GM21576 (cell line): Measurements from ENCODE around the gene KNCN.

Experiments
- ATAC-seq: cut with Tn5 transposase; IDR thresholded peaks from one replicate; pipeline ENCODE4 v1.9.1; 2021; ENCODE audit warnings: mild to moderate bottlenecking, moderate library complexity; ENCODE audit not compliant: unreplicated experiment

The KNCN gene

DNA sequence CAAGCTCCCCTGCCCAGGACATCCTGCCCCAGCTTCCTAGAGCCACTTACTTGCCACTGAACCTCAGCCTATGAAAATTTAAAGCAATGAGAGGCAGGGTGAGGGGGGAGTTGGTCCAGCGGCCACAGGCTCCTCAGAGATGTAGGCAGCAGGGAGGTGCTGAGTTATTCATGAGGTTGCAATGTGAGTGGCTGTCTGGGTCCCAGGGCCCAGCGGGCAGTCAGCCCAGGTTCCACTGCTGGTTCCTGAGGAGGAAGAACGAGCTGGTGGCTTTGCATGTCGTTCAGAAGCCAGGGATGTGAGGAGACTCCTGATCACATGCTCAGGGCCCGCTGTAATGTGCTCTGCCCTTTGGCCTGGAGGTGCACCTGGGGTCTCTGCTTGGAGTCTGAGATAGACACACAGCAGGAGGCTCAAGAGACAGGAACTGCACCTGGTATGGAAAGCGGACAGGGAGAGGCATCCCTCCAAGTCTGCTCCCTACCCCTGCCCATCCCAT lies at the start of gene KNCN:
TSS of gene KNCN (minus strand) at position 51 of the 499 bp plus-strand sequence. CDS start 432 bp downstream, outside the sequence.
- ATAC-seq = no peak

DNA sequence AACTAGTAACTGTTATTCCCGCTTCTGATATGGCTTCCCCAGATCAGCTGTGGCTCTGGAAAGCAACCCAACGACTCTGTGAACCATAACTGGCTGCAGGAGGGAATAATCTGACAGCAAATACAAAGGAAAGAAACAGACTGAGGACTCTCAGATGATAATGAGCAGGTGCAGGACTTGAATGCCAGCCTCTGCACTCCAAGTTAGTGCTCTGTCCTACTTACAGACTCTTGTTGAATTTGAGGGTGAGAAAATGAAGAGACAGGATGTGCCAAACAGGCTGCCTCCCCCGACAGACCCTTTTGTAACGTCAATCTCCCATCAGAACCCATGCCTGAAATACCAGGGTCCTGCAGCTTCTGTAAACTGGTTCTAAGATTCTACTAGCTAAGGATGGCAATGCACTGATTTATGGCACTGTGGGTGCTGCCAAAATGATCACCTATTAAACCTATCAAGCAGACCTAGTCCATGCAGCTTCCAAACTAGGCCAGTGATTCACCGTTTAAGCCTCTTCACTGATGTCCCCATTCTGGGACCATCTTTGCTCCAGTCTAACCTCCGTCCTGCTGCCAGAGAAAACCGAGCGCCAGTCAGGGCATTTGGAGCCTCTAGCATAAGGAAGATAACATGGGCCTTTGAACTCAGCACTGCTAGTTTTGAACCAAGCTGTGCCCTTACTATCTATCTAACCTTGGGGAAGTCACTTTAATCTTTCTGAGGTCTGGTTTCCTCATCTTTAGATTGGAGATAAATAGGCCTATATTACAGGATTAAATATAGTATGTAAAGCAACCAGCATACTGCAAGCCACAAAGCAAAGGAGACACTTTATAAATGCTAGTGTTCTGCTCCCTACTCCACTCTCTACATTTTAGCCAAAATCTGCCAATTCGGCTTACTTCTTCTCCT lies 47.9 kb upstream of the KNCN start:
- no peak for ATAC-seq

DNA sequence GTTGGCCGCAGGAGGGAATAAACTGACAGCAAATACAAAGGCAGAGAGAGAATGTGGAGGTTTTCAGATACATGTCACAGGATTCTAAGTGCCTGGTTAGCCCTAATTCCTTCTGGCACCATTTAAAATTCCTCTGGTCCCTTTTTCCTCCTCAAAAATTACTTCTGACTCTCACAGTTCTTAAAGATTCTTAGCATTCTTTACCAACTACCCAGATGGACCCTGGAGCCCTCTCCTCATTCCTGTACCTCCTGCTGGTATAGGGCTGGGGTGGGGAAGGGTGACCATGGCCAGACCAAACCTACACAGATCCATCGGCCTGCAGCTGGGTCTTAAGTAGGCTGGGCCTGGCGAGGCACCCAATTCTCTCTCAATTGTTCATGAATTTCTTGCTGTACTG lies 45.4 kb upstream of the KNCN start:
- ATAC-seq = no peak

DNA sequence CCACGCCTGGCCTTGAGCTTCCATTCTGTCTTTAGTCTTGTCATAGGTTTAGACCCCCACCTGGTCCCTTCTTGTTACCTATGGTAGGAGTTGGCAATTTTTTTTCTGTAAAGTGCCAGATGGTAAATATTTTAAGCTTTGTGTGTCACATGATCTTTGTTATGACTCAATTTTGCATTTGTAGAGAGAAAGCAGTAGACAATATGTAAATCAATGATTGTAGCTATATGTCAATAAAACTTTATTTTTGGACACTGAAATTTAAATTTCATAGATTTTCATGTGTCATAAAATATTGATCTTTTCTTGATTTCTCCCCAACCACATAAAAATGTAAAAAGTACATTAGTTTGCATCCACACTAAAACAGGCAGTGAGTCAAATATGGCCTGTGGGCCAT lies 44.6 kb upstream of the KNCN start:
- ATAC-seq = no peak

DNA sequence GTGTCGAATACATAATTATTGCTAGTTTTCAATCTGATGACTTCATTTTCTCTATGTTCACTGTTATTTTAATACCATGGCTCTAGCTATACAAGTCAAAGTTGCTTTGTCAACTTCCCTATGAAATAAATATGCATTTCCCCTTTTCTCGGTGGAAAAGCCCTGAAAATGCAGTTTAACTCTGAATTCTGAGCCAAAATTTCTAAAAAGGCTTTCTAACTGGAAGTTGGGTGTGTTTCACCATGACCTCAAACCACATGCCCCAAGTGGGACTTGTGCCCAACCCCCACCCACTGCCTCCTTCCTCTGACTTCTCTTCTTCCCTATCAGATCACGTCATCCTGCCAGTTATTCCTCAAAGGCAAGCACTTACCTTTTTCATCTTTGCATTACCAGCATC lies 43.7 kb upstream of the KNCN start:
- ATAC-seq = no peak

DNA sequence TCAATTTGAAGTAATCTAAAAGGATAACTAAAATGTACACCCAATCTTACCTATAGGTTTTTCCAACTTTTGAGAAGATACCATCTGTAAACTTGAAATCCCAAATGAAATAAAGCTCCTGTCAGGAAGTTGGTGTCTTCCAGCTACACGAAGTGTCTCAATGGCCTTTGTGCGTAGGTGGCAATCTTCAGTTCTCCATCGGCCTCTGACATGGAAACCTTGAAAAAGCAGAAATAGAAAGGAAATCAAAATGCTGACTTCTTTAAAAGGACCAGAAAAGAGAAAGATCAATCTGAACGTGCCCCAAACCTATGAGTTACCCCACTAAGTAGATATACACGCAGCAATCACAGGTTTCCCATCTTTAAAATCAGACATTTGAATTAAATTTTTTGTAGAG lies 42.6 kb upstream of the KNCN start:
- no peak for ATAC-seq

DNA sequence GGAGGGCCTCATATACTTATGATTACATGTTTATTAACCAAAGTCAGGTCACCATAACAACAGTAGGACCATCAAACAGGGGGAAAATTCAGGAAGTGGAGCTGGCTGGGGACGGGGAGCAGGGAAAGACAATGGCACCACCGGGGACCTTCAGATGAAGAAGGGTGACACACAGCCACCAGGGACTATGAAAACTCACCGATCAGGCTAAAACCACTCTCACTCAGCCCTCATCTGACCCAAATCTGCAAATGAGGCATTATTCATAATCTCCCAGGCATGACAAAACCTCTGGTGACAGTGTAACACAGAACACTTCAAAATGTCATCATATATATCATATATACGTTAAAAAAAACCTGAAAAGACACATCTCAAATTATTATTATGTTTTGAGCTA lies 41.4 kb upstream of the KNCN start:
- no peak for ATAC-seq

DNA sequence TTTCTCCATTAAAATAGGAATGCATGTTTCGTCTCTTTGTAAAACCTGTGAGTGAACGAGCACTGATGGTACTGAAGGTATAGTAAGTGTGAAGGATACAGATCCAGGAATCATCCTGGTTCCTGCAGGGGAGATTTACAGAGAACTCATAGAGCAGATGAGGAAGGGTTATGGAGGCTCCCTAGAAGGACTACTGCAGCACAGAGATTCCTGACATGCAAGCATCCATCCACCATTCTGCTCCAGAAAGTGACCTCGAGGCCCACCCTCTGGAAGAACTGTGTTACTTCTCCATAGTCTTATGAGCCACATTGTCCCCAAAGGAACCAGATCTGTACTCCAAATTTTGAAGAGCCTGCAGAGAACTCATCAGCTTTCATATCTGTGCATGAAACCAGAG lies 38.1 kb upstream of the KNCN start:
- no peak for ATAC-seq

DNA sequence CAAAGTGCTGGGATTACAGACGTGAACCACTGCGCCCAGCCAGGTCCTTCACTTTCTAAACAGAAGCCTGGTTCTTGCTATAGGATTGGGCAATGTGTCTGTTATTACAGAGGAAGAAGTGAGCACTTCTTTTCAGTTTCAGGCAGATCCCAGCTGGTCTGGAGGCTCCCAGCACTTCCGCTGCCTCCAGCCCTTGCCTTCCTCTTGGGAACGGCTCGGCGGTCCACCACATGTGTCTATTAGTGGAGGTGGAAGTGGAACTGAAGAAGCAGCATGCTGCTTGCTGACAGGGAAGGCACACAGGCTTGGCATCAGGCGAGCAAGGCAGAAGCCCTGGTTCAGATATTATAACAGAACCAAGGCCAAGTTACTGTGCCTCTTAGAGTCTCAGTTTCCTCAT lies 35.6 kb upstream of the KNCN start:
- ATAC-seq = no peak

DNA sequence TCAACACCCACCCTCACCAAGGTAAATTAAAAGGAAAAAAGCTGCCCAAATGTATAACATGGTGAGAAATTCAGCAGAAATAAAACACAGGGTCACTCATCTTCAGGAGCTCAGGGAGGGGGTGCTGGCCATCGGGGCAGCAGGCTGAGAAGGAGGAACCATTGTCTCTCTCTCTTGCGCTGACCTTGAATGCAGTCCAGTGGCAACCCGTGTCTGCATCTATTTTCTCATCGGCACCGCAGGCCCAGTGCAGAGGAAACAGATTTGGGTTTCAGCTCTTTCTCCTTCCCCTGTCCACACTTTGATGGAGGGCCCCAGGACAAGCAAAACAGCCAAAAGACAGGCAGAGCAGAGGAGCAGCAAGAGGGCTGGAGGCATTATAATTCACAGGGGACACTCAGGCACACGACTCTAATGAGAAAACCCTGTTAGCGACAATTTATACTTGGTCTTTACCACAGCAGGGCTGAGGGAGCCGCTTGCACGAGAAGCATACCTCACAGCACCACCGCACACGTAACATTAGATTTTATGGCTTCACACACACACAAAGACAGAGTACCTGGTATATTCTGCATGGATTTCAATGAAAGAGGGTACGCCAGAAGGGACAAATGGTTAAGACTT lies 34.0 kb upstream of the KNCN start:
- no peak for ATAC-seq

DNA sequence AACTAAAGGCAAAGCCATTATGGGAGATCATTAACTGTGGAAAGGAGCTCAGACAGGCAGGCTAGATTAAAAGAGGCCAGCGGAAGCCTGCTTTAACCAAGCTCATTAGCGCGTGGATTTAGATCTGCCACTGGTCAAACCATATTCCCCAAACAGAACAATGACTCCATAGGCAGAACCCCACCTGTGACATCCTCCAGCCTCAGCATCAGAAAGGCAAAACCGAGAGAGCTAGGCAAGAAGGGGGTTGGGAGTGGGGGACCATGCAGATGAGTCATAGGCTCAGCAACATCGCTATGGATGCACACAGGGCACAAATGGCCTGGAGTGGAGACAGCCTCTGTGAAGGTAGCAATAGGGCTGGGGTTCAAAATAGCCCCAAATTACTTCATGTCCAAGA lies 32.0 kb upstream of the KNCN start:
- no peak for ATAC-seq

DNA sequence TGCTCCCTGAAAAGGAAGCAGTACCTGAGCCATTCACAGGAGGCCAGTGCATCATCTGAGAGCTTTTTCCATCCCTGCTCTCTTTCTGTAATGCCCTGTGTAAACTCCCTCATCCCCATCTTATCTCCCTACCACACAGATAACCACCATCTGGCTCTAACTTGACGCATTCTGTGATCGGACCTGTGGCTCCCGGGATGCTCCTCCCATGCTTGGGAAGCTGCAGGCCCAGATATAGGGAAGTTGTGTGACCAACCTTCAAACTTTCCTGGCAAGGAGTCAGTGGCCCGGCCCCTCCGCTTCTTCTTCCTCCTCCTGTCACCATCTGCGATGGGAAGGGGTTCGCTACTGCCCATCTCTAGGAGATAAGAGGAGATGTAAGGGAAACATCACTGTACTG lies 31.5 kb upstream of the KNCN start:
- no peak for ATAC-seq

DNA sequence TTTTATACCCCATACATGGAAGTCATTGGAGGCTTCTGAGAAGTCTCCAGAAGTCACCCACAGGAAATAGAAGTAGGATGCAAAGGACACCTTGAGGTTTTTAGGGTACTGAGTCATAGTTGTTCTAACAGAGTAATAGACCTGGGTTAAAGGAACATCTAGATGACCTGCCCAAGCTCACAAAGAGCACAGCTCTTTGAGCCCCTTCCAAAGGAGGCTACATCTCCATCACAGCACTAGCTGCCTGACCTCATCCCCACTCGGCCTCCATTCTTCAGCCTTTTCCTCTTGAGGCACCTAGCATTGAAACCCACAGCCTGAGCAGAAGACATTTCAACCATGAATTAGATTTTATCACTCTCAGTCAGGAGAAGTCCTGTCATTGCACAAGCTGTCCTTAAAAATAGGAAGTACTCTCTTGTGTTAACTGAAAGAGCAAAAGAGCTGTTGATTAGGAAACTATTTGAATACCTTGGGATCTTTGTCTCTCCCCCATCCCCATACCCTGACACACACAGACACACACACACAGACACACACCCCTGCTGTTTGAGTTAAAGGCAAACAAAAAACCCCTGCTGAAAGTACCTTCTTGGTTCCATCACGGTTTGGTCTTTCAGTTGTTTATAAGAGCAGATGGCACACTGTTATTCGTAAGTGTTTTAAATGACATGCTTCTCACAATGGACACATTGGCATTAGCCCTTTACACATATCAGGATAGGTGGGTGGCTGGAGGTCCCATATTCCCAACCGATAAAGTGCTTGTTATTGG lies 30.4 kb upstream of the KNCN start:
- ATAC-seq = no peak

DNA sequence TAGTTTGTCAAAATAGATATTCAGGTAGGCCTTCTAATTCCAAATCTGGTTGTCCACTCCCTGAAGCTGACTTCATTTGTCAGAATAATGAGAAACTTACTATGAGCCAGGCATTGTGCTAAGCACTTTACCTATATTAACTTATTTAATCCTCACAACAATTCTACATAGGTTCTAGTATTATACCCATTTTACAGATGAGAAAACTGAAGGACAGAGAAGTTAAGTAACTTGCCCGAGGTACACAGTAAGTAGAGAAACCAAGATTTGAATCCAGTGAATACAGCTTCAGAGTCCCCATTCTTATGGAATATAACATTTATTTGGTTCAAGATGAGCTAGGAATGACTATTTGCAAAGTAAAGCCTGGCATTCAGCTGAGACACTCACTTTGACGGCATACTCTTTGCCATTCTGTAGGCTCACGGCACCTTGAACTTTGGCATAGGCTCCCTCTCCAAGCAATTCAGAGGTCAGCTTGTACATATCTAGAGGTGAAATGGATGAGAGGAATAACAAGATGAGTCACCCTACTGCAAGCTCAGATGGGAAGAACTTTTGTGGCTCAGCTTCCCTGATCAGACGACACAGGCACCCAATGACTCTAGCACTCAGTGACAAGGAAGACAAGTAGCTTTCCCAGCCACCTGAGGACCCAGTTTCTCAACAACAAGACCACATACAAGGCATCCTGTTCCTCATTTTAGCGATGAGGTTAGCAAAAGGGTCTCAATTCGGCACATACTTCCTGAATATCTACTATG lies 28.9 kb upstream of the KNCN start:
- no peak for ATAC-seq

DNA sequence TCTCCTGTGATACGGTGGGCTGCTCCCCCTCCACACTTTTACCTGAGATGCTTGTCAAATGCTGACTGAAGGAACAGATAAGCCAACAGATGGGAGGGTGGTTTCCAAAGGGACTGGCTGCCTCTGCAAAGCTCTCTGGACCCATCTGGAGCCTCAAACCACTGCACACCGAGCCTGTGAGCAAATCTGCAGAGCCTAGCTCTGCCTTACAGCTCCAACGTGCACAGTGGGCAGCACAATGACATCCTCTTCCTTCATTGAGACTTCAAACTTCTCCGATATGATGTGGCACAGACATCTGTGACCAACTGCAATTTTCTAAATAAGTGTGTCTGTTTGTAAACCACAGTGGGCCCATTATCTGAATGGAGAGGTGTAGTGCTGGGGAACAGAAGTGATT lies 26.2 kb upstream of the KNCN start:
- ATAC-seq = no peak

DNA sequence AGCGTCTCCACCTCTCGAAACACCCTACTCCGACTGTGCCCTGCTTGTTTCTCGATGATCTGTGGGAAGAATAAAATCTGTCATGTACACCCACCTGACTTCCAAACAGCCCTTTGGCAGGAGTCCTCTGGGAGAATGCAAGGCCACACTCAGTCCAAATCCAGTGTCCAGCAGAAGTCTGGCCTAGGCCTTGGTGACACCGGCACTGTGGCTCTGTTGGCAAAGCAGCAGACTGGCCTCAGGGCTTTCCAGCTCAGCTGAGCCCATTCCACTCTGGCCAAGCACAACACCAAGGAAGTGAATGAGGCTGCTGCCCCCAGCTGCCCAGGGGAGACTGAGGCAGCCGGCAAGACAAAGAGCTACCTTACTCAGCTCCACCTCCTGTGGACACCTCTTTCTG lies 25.1 kb upstream of the KNCN start:
- no peak for ATAC-seq

DNA sequence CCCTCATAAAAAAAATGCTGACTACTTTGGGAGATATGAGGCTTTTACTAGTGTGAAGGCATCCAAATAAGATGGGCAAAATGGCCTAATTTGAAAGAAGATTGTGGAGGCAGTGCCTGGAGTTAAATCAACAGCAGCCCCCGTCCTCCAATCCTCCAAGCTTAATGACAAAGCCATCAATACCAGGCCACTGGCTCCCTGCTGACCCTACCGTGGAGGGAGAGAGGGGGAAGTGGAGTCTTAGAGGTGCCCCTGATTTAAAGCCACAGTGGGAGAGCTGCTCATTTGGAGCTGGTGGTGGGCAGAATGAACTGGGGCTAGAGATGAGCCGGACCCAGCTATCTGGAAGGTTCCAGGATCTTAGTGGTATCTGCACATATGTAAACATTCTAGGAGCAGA lies 24.3 kb upstream of the KNCN start:
- no peak for ATAC-seq

DNA sequence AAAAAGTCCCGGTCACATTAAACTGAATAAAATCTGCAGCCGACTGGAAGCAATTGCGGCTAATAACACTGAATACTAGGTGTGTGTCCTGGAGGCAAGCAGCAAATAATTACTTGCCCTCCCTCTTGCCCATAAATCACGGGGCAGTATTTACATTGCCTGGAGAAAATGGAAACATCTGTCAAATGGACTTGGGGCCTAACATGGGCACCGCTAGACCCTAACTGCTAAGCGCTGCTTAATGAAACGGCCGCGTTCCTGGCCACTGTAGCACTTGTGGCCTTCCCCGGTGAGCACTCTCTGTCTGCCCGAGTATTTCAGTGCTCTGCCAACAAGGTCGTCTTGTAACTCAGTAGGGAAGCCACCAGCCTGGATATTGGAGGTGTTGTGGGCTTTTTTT lies 23.9 kb upstream of the KNCN start:
- no peak for ATAC-seq

DNA sequence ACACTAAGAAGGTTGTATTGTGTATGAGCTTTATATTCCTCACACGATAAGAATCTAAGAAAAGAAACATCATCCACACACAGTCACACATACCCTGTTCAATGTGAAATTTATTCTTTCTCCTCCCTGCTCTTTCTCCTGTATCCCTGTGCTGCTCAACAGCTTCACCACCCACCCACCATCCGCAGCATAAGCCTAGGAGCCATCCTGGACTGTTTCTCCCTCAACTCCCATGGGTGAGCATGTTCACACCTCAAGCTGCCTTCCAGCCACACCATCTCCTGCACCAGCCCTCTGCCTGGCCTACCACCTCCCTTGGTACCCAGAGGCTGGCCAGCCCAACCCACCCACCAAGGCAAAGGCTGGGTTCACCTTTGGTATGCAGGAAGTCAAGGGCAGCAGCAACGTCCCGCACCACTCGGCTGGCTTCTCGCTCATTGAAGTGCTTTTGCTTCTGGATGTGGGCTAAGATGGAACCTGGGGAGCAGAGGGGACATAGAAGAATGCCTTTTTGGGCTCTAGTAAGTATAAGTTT lies 20.3 kb upstream of the KNCN start:
- ATAC-seq = no peak

DNA sequence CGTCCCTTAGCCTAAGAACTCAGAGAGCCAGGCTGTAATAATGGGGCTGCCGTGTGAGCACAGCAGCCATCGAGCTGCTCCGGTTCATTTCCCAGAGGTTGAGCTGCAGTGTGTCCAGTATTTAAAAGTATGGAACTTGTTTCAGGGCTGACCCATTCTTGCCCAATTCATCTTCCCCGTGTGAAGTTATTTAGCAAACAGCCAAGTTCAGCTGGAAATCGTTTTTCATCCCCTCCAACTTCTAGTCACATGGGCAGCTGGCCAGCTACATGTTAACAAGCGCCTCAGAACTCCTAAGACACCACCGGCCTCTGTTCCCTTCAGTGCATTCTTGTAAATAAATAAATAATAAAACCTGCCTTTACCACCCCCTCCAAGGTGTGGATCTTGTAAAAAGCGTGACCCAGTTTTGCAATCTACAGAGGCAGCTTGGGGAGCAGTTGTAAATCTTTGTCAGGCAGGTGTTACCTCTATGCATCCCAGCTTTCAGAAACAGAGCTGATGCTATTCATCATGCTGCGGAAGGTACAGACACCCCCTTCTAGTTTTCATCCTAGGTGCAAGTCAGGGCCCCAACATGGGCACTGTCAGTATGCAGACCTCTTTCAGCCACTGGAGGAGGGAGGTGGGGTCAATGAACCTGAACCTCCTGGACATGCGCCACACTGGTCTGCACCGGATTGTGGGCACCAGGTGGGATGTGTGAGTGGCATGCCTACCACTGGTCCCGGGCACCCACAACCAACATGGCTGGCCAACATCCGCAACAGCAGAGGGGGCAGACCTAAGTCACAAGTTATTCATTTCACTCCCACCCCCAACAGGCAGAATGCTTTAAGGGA lies 18.7 kb upstream of the KNCN start:
- no peak for ATAC-seq
